ENCODE results near the gene C2orf68.

DNA sequence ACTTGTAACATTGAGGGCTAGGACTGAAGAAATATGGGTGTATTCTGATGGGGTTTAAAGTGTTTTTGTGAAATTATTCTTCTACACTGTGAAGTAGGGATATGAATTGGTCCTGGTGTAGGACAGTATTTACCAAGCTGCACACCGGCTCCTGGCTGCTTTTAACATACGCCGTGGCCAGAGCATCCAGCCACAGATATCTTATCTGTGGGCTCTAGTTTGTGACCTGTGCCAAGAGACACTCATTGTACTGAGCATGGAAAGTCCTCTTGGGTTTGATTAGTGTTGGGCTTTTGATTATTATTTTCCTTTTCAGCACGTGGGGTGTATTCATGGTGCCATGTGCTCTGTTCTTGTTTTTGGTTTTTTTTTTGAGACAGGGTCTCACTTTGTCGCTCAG, 12.1 kb upstream of the C2orf68 start:
- TF ChIP-seq SP1 (IDR thresholded peaks at IDR 0.05) (no peak), RAD21 (IDR thresholded peaks at IDR 0.05) (no peak), NR2F2 (IDR thresholded peaks at IDR 0.05) (no peak), RXRA (IDR thresholded peaks at IDR 0.05) (no peak), YY1 (IDR thresholded peaks at IDR 0.05) (no peak), GABPA (IDR thresholded peaks at IDR 0.05 in 1 of 2, conservative IDR thresholded peaks at IDR 0.05 in 1 of 2) (no peak)
- TF ChIP-seq, protein P1, sequence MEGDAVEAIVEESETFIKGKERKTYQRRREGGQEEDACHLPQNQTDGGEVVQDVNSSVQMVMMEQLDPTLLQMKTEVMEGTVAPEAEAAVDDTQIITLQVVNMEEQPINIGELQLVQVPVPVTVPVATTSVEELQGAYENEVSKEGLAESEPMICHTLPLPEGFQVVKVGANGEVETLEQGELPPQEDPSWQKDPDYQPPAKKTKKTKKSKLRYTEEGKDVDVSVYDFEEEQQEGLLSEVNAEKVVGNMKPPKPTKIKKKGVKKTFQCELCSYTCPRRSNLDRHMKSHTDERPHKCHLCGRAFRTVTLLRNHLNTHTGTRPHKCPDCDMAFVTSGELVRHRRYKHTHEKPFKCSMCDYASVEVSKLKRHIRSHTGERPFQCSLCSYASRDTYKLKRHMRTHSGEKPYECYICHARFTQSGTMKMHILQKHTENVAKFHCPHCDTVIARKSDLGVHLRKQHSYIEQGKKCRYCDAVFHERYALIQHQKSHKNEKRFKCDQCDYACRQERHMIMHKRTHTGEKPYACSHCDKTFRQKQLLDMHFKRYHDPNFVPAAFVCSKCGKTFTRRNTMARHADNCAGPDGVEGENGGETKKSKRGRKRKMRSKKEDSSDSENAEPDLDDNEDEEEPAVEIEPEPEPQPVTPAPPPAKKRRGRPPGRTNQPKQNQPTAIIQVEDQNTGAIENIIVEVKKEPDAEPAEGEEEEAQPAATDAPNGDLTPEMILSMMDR (IDR thresholded peaks at IDR 0.05; ENCODE audit: low read depth, low read length, missing input control) = no peak
- TF ChIP-seq, protein P2, sequence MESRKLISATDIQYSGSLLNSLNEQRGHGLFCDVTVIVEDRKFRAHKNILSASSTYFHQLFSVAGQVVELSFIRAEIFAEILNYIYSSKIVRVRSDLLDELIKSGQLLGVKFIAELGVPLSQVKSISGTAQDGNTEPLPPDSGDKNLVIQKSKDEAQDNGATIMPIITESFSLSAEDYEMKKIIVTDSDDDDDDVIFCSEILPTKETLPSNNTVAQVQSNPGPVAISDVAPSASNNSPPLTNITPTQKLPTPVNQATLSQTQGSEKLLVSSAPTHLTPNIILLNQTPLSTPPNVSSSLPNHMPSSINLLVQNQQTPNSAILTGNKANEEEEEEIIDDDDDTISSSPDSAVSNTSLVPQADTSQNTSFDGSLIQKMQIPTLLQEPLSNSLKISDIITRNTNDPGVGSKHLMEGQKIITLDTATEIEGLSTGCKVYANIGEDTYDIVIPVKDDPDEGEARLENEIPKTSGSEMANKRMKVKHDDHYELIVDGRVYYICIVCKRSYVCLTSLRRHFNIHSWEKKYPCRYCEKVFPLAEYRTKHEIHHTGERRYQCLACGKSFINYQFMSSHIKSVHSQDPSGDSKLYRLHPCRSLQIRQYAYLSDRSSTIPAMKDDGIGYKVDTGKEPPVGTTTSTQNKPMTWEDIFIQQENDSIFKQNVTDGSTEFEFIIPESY (IDR thresholded peaks at IDR 0.05) = no peak
- TF ChIP-seq, protein P3, sequence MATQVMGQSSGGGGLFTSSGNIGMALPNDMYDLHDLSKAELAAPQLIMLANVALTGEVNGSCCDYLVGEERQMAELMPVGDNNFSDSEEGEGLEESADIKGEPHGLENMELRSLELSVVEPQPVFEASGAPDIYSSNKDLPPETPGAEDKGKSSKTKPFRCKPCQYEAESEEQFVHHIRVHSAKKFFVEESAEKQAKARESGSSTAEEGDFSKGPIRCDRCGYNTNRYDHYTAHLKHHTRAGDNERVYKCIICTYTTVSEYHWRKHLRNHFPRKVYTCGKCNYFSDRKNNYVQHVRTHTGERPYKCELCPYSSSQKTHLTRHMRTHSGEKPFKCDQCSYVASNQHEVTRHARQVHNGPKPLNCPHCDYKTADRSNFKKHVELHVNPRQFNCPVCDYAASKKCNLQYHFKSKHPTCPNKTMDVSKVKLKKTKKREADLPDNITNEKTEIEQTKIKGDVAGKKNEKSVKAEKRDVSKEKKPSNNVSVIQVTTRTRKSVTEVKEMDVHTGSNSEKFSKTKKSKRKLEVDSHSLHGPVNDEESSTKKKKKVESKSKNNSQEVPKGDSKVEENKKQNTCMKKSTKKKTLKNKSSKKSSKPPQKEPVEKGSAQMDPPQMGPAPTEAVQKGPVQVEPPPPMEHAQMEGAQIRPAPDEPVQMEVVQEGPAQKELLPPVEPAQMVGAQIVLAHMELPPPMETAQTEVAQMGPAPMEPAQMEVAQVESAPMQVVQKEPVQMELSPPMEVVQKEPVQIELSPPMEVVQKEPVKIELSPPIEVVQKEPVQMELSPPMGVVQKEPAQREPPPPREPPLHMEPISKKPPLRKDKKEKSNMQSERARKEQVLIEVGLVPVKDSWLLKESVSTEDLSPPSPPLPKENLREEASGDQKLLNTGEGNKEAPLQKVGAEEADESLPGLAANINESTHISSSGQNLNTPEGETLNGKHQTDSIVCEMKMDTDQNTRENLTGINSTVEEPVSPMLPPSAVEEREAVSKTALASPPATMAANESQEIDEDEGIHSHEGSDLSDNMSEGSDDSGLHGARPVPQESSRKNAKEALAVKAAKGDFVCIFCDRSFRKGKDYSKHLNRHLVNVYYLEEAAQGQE (IDR thresholded peaks at IDR 0.05) = no peak

Measured in liver (tissue), 3 donors.